Keratinocyte (primary cell): Measurements from ENCODE around the gene KMT2C. TPM values are rescaled to one million over a fixed set of nuclear protein-coding genes. Genes with fewer than 3 reads are reported as not detected.
A peak's percentile ranks its signal among the peaks of the same experiment; 100 is the strongest.

Source experiments
- DNase-seq: peaks from one replicate; pipeline ENCODE4 v3.0.0-alpha.2; 2011; ENCODE audit warnings: low read depth, missing footprints, low spot score
- FAIRE-seq: peaks from 2 replicates; lab custom pipeline; 2011; peaks lifted over from hg19 to GRCh38; lab: Jason Lieb, UNC
- H2AFZ ChIP-seq: 2 replicates; pipeline ENCODE4 v1.6.0; 2012; ENCODE audit warnings: low read length, control low read depth, inconsistent platforms; ENCODE audit not compliant: control insufficient read depth
- H3K27ac ChIP-seq: 2 replicates; pipeline ENCODE4 v1.5.1; 2011; ENCODE audit warnings: low read length; ENCODE audit not compliant: control insufficient read depth, insufficient read depth
- H3K27me3 ChIP-seq: 3 replicates; pipeline ENCODE4 v1.6.0; 2011; ENCODE audit warnings: low read length; ENCODE audit not compliant: control insufficient read depth, insufficient read depth; ENCODE audit errors: extremely low read depth
- H3K36me3 ChIP-seq, 2 experiments: 2 replicates in 1 of 2; 3 replicates in 1 of 2; pipeline ENCODE4 v1.5.1; 2011; ENCODE audit warnings: low read length in 2 of 2, mild to moderate bottlenecking in 1 of 2; ENCODE audit not compliant: control insufficient read depth in 2 of 2, insufficient read depth in 2 of 2; ENCODE audit errors: extremely low read depth in 1 of 2
- H3K4me1 ChIP-seq: 3 replicates; pipeline ENCODE4 v1.5.1; 2011; ENCODE audit warnings: low read length; ENCODE audit not compliant: control insufficient read depth, insufficient read depth; ENCODE audit errors: extremely low read depth
- H3K4me2 ChIP-seq: 3 replicates; pipeline ENCODE4 v1.6.0; 2011; ENCODE audit warnings: low read depth, low read length; ENCODE audit not compliant: control insufficient read depth, insufficient read depth; ENCODE audit errors: extremely low read depth
- H3K4me3 ChIP-seq, 3 experiments: fragments of 200-600 bp in 1 of 3; sonication (generic) in 1 of 3; 2 replicates in 2 of 3; 3 replicates in 1 of 3; pipeline ENCODE4 v1.5.1; 2011 to 2016; ENCODE audit warnings: low read length in 3 of 3, mild to moderate bottlenecking in 3 of 3, control low read depth in 2 of 3, inconsistent platforms in 1 of 3, low read depth in 1 of 3, mixed read lengths in 1 of 3, mixed run types in 1 of 3, moderate library complexity in 1 of 3; ENCODE audit not compliant: control insufficient read depth in 2 of 3, insufficient read depth in 2 of 3; ENCODE audit errors: extremely low read depth in 1 of 3
- H3K79me2 ChIP-seq: 2 replicates; pipeline ENCODE4 v1.6.0; 2012; ENCODE audit warnings: low read length; ENCODE audit not compliant: control insufficient read depth, insufficient read depth
- H3K9ac ChIP-seq: 3 replicates; pipeline ENCODE4 v1.6.0; 2011; ENCODE audit warnings: low read length; ENCODE audit not compliant: control insufficient read depth, insufficient read depth; ENCODE audit errors: extremely low read depth
- H3K9me1 ChIP-seq: 3 replicates; pipeline ENCODE4 v1.6.0; 2011; ENCODE audit warnings: low read length; ENCODE audit not compliant: control insufficient read depth, insufficient read depth; ENCODE audit errors: extremely low read depth
- H3K9me3 ChIP-seq: 2 replicates; pipeline ENCODE4 v1.5.1; 2012; ENCODE audit warnings: low read depth, low read length; ENCODE audit not compliant: control insufficient read depth
- H4K20me1 ChIP-seq: 3 replicates; pipeline ENCODE4 v1.6.0; 2011; ENCODE audit warnings: low read length; ENCODE audit not compliant: control insufficient read depth, insufficient read depth; ENCODE audit errors: extremely low read depth
- CTCF ChIP-seq, 3 experiments: IDR thresholded peaks in 1 of 3; conservative IDR thresholded peaks in 1 of 3; optimal IDR thresholded peaks in 1 of 3; 2 replicates in 2 of 3; 3 replicates in 1 of 3; pipeline versions ENCODE3 to v1.5.1; 2011; ENCODE audit warnings: low read length in 3 of 3, mild to moderate bottlenecking in 3 of 3, moderate library complexity in 2 of 3, control low read depth in 1 of 3, inconsistent platforms in 1 of 3; ENCODE audit not compliant: insufficient read depth in 2 of 3; ENCODE audit errors: extremely low read depth in 1 of 3
- EZH2 ChIP-seq: IDR thresholded peaks from one replicate; pipeline ENCODE4 v1.6.1; 2012; ENCODE audit warnings: inconsistent platforms, mild to moderate bottlenecking, low read length, moderate library complexity
- dilution Hi-C: fragments of 300-500 bp; cut with MboI; formaldehyde crosslinking; loops from one replicate; pipeline ENCODE4 v1.7.0; 2020; ENCODE audit warnings: low sequenced_read_pairs; ENCODE audit not compliant: extremely low pct_ligation_motif_present
- polyA plus RNA-seq, 5 experiments: library from polyadenylated mRNA; depleted of rRNA in 3 of 5; stranded (reverse) in 3 of 5; stranded (forward) in 1 of 5; unstranded in 1 of 5; fragments of >200 nt; gene quantifications; 1 replicate in 1 of 5; 2 replicates in 3 of 5; 3 replicates in 1 of 5; pipeline versions ENCODE4 v1.2.1 to v1.2.3, GENCODE V29; 2011 to 2012; ENCODE audit warnings: missing spikeins in 2 of 5, low read depth in 1 of 5, low replicate concordance in 1 of 5

KMT2C gene
- polyA plus RNA-seq, 1 donor (not counting 4 experiments of a cell fraction or from before 2014, with no cell fraction given) = 8.5 TPM

GRCh38 chr7:152089183-152089582 lies 346.6 kb downstream of the KMT2C start:
- no peak for FAIRE-seq
- dilution Hi-C loops = no loop called here
- H3K4me1 ChIP-seq = peaks cover 3% of the 10 kb centered on the region
- H4K20me1 ChIP-seq = no peaks in the 10 kb centered on the region
- no peaks in the 10 kb centered on the region for H3K27me3 ChIP-seq
- H3K27ac ChIP-seq = no peak overlapping the region
- H3K4me3 ChIP-seq = no peak overlapping the region
- H3K36me3 ChIP-seq = peaks cover 0 to 1% of the 10 kb centered on the region in 2 experiments
- no peaks in the 10 kb centered on the region for H3K9me1 ChIP-seq
- H3K4me2 ChIP-seq = no peak overlapping the region
- no peak for DNase-seq
- peaks cover 8% of the 10 kb centered on the region for H3K79me2 ChIP-seq
- no peak overlapping the region for H2AFZ ChIP-seq
- H3K9ac ChIP-seq = no peak overlapping the region
- no peak for TF ChIP-seq CTCF (optimal IDR thresholded peaks at IDR 0.05 in 1 of 3, IDR thresholded peaks at IDR 0.05 in 1 of 3, conservative IDR thresholded peaks at IDR 0.05 in 1 of 3; ENCODE audit: extremely low read depth in 1 of 3, insufficient read depth in 2 of 3, low read length in 3 of 3)
- no peak for TF ChIP-seq EZH2
- H3K9me3 ChIP-seq = peaks cover 5% of the 10 kb centered on the region

- DNase-seq (no peak), FAIRE-seq (peak; percentile 53)
- no peak overlapping the region for H2AFZ ChIP-seq
- peaks cover 10% of the 10 kb centered on the region for H3K79me2 ChIP-seq
- dilution Hi-C loops = no loop called here
- H3K4me1 ChIP-seq = peaks cover 12% of the 10 kb centered on the region
- H3K27ac ChIP-seq = no peak overlapping the region
- no peaks in the 10 kb centered on the region for H4K20me1 ChIP-seq
- H3K36me3 ChIP-seq = peaks cover 0 to 1% of the 10 kb centered on the region in 2 experiments
- no peaks in the 10 kb centered on the region for H3K9me1 ChIP-seq
- no peak for TF ChIP-seq EZH2
- TF ChIP-seq CTCF (optimal IDR thresholded peaks at IDR 0.05 in 1 of 3, IDR thresholded peaks at IDR 0.05 in 1 of 3, conservative IDR thresholded peaks at IDR 0.05 in 1 of 3; ENCODE audit: extremely low read depth in 1 of 3, insufficient read depth in 2 of 3, low read length in 3 of 3) = no peak
- H3K27me3 ChIP-seq = no peaks in the 10 kb centered on the region
- H3K4me3 ChIP-seq = no peak overlapping the region
- peaks cover 5% of the 10 kb centered on the region for H3K9me3 ChIP-seq
- H3K4me2 ChIP-seq = no peak overlapping the region
- H3K9ac ChIP-seq = no peak overlapping the region
These were observed 349.3 kb downstream of the KMT2C start for GRCh38 chr7:152086513-152086912.
